Peyer's patch (tissue), 4 donors: ENCODE measurements around the gene GABBR2. TPM values are rescaled to one million over a fixed set of nuclear protein-coding genes. Genes with fewer than 3 reads are reported as not detected.

Experiments
- DNase-seq, 3 donors: peaks; one replicate each; pipeline ENCODE4 v3.0.0-alpha.2; 2017 to 2019
- H3K27ac ChIP-seq, 4 donors: fragments of 200-600 bp; sonication (generic); one replicate each; pipeline ENCODE4 v1.5.1; 2016 to 2019
- H3K27me3 ChIP-seq, 2 donors: fragments of 200-600 bp; sonication (generic); one replicate each; pipeline ENCODE4 v1.5.1; 2019
- H3K36me3 ChIP-seq, 3 donors: fragments of 200-600 bp; sonication (generic); one replicate each; pipeline ENCODE4 v1.5.1; 2016 to 2019
- H3K4me1 ChIP-seq, 4 donors: fragments of 200-600 bp; sonication (generic); one replicate each; pipeline ENCODE4 v1.5.1; 2016 to 2019
- H3K4me3 ChIP-seq, 4 donors: fragments of 200-600 bp; sonication (generic); 1 replicate in 3 of 4; 2 replicates in 1 of 4; pipeline ENCODE4 v1.5.1; 2016 to 2019; ENCODE audit warnings: mild to moderate bottlenecking in 1 of 4
- H3K9me3 ChIP-seq, 4 donors: fragments of 200-600 bp; sonication (generic); one replicate each; pipeline ENCODE4 v1.5.1; 2016 to 2019; ENCODE audit warnings: mild to moderate bottlenecking in 1 of 4
- CTCF ChIP-seq, 6 experiments: fragments of 450-650 bp in 4 of 6; fragments of 200-600 bp in 2 of 6; sonication (generic) in 1 of 6; IDR thresholded peaks; one replicate each; pipeline ENCODE4 v1.5.1; 2017 to 2019; ENCODE audit warnings: antibody characterized with exemption in 6 of 6, mild to moderate bottlenecking in 3 of 6, moderate library complexity in 1 of 6
- POLR2A ChIP-seq, 2 donors: fragments of 450-650 bp; IDR thresholded peaks; one replicate each; pipeline ENCODE4 v1.5.1; 2017; ENCODE audit warnings: antibody characterized with exemption in 2 of 2, mild to moderate bottlenecking in 2 of 2, moderate library complexity in 2 of 2
- total RNA-seq, 4 donors: library from RNA; depleted of rRNA; stranded (reverse); fragments of >200 nt; gene quantifications; one replicate each; pipeline ENCODE4 v1.1.0, GENCODE V29; 2016

The GABBR2 gene
- total RNA-seq, 4 donors from 2014 or later: not detected

- Histone ChIP-seq H3K27me3 (no peaks in the 10 kb centered on the region), H3K4me3 (no peak overlapping the region), H3K4me1 (no peaks in the 10 kb centered on the region), H3K9me3 (no peaks in the 10 kb centered on the region), H3K36me3 (no peaks in the 10 kb centered on the region), H3K27ac (no peak overlapping the region)
- TF ChIP-seq POLR2A (IDR thresholded peaks at IDR 0.05) (no peak), CTCF (IDR thresholded peaks at IDR 0.05) (no peak)
- no peak for DNase-seq
These were observed 149.2 kb downstream of the GABBR2 start for GRCh38 chr9:98559561-98559960.

- no peaks in the 10 kb centered on the region for H3K27me3 ChIP-seq
- no peak for DNase-seq
- H3K9me3 ChIP-seq: no peaks in the 10 kb centered on the region
- no peak overlapping the region for H3K27ac ChIP-seq
- H3K36me3 ChIP-seq: no peaks in the 10 kb centered on the region
- TF ChIP-seq CTCF (IDR thresholded peaks at IDR 0.05) (no peak), POLR2A (IDR thresholded peaks at IDR 0.05) (no peak)
- no peaks in the 10 kb centered on the region for H3K4me1 ChIP-seq
- no peak overlapping the region for H3K4me3 ChIP-seq
These were observed 150.2 kb downstream of the GABBR2 start for GRCh38 chr9:98558575-98558974.

GRCh38 chr9:98556511-98556910 lies 152.2 kb downstream of the GABBR2 start:
- H3K27me3 ChIP-seq: no peaks in the 10 kb centered on the region
- H3K36me3 ChIP-seq: no peaks in the 10 kb centered on the region
- H3K4me1 ChIP-seq: no peaks in the 10 kb centered on the region
- DNase-seq: no peak
- TF ChIP-seq POLR2A (IDR thresholded peaks at IDR 0.05): no peak
- H3K9me3 ChIP-seq: no peaks in the 10 kb centered on the region
- no peak overlapping the region for H3K27ac ChIP-seq
- H3K4me3 ChIP-seq: no peak overlapping the region

GRCh38 chr9:98555651-98556465 lies 152.9 kb downstream of the GABBR2 start:
- TF ChIP-seq POLR2A (IDR thresholded peaks at IDR 0.05) (no peak), CTCF (IDR thresholded peaks at IDR 0.05) (no peak)
- DNase-seq: no peak
- H3K4me3 ChIP-seq: no peak overlapping the region
- H3K27ac ChIP-seq: no peak overlapping the region
- no peaks in the 10 kb centered on the region for H3K4me1 ChIP-seq
- H3K9me3 ChIP-seq: no peaks in the 10 kb centered on the region
- H3K36me3 ChIP-seq: no peaks in the 10 kb centered on the region
- no peaks in the 10 kb centered on the region for H3K27me3 ChIP-seq

GRCh38 chr9:98554752-98555151 lies 154.0 kb downstream of the GABBR2 start:
- no peak for DNase-seq
- no peaks in the 10 kb centered on the region for H3K4me1 ChIP-seq
- H3K27me3 ChIP-seq: no peaks in the 10 kb centered on the region

More at GRCh38 chr9:98554752-98555151, 154.0 kb downstream of the GABBR2 start:
- TF ChIP-seq POLR2A (IDR thresholded peaks at IDR 0.05) (no peak), CTCF (IDR thresholded peaks at IDR 0.05) (no peak)
- no peak overlapping the region for H3K27ac ChIP-seq
- H3K4me3 ChIP-seq: no peak overlapping the region
- H3K9me3 ChIP-seq: no peaks in the 10 kb centered on the region
- H3K36me3 ChIP-seq: no peaks in the 10 kb centered on the region
